Caki2 (cell line): ENCODE results near the gene CASZ1. TPM values are rescaled to one million over a fixed set of nuclear protein-coding genes. Genes with fewer than 3 reads are reported as not detected.

Source experiments
- DNase-seq: peaks from one replicate; pipeline ENCODE4 v3.0.0-alpha.2; 2015; ENCODE audit warnings: low read depth
- in situ Hi-C: cut with HindIII; loops from 2 replicates; pipeline ENCODE4 v1.10.0; 2016; ENCODE audit warnings: low sequenced_read_pairs, low pct_unique_long_range_greater_than_20kb, mixed read lengths
- total RNA-seq: library from RNA; depleted of rRNA; stranded (reverse); fragments of >200 nt; shearing (Covaris generic); gene quantifications from 2 replicates; pipeline ENCODE4 v1.2.3, GENCODE V29; 2014; ENCODE audit warnings: low replicate concordance; rRNA removed

CASZ1 gene
- total RNA-seq, 1 experiment from 2014 or later = 3.7 TPM

DNA sequence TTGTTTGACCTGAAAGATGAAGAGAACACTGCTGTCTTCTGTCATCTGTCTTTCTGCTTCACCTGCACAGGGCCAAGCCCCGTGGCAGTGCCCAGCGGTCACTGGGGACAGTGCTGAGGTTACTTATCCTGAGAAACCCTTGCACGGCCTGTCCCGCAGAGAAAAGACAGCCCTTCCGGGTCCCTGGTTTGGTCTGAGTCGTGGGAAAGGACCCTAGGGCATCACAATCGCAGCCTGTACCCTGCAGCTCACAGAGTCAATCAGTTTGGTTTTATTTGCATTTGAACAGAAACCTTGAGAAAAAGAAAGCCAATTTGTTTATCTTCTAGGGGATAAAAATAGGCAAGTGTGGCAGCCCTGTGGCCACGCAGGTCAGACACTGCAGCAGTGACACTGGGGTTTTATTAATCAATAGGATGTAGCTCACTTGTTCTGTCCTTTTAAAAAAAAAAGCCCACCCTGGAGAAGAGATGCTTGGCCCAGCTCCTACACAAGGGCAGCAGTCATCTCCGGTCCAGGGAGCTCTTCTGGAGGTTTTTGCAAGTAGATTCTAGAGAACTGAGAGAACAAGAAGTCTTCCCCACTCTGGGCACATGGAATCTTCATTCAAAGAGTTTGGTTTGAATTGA lies 201.7 kb downstream of the CASZ1 start:
- no peak for DNase-seq
- in situ Hi-C loops = no loop called here

DNA sequence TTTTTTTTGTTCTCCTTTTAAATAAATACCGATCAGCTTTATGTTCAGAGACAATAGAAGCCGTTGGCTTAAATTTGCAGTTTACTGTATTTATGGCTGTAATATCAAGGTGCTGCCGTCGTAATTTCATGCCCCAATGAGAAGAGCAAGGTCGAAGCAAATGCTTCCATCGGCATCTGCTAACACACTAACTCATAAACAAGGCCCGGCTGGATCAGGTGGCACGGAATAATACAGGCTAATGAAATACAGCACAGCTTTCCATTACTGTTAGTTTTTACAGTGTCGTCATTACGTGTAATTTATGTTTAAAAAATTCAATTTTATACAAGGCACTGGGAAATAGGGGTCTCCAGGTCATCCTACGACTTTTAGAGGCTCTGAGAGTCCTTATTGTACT lies 202.7 kb downstream of the CASZ1 start:
- no peak for DNase-seq
- in situ Hi-C loops = no loop called here

DNA sequence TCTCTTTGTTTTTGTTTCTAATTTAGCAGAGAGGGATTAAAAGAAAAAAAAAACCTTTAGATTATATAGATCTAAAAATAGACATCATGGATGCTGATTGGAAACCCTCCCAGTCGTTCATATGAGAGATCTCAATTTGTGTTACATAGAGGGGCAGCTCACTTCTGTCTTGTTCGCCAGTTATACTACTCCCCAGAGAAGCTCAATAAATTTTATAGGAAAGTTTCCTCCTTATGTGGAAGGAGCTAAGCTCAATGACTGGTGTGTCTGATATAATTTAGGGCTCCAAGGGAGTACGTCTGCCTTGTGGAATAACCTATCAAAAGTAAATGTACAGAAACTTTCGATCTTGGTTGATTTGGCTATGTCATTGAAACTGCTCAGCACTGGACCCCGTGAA lies 204.1 kb downstream of the CASZ1 start:
- in situ Hi-C loops = no loop called here
- no peak for DNase-seq

DNA sequence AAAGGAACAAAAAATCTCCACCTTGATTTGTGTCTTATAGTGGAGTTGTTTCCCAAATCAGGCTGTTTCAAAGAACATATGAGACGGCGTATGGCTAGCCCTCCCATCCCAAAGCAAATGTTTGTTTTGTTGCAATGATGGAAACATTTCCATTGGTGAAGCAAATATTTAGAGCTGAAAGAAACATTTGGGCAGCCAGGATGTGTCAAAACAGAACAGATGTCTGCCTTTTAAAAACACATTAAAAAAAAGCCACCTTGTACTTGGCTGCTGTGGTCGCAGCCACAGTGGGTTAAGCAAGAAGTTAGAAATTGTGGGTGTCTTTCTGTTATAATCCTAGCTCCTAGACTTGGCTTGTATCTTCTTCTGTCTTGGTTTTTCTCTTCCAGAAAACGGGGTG lies 205.4 kb downstream of the CASZ1 start:
- in situ Hi-C loops = no loop called here
- DNase-seq = no peak

DNA sequence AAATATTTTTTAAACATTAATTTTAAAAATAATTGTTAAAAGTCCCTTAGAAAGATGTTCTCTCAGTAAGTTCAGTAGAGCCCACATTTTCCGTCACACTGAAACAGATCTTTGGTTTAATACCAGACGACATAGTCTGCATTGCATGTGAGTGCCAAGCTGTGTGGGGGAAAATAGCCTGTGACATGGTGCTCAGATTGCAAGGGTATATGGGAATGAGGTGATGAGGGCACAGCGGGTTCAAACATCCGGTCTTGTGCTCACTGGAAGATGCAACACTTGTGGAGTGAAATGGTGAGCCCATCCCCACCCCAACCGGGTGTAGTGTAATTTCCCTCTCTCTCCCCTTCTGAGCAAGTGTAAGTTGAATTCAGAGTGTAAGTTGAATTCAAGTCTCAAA lies 207.4 kb downstream of the CASZ1 start:
- no peak for DNase-seq
- in situ Hi-C loops = no loop called here

DNA sequence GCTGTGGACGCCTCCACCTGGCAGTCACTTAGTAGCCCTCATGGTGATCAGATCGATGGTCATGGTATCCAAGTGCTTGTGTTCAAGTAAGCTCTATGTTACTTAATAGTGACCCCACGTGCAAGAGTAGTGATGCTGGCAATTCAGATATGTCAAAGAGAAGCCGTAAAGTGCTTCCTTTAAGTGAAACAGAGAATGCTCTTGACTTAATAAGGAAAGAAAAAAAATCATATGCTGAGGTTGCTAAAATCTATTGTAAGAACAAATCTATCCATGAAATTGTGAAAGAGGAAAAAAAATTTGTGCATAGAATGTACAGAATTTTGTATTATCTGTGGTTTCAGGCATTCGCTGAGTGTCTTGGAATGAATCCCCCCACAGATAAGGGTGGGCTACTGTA lies 207.8 kb downstream of the CASZ1 start:
- in situ Hi-C loops = no loop called here
- no peak for DNase-seq

Other genes starting within 250 kb of the CASZ1 start
- 21.2 and 70.9 TPM in 2 replicates for gene TARDBP, start 216.0 kb upstream of the CASZ1 start, total RNA-seq